Cardiac septum (tissue), 1 donor: ENCODE measurements around the gene LONP2. TPM values are rescaled to one million over a fixed set of nuclear protein-coding genes. Genes with fewer than 3 reads are reported as not detected.
"Not testable (repeated sequence)": the region's sequence is repeated elsewhere in the genome, so short reads cannot be mapped to it uniquely, and the experiment has no call there.

Experiments
- DNase-seq: peaks from one replicate; pipeline ENCODE4 v3.0.0-alpha.2; 2020; ENCODE audit warnings: low spot score
- intact Hi-C: fragments of 100-400 bp; cut with DNase I; formaldehyde crosslinking; loops from one replicate; pipeline ENCODE4 v1.14.0; 2022
- total RNA-seq: library from RNA; stranded (reverse); fragmentation: NEBNext Ultra II Directional; extraction: Animal tissue kit (Norgen Biotek cat#: 25700); gene quantifications from one replicate; pipeline ENCODE4 v1.2.1, GENCODE V29; 2021
- donor health status: DM: no; HTN: no; CAD: no.

The LONP2 gene
- total RNA-seq, 1 donor from 2014 or later: 68.1 TPM

GRCh38 chr16:48323783-48324775 lies 80.0 kb downstream of the LONP2 start:
- DNase-seq: no peak
- intact Hi-C loops: no loop called here

- intact Hi-C loops: no loop called here
- no peak for DNase-seq
Measured at GRCh38 chr16:48326915-48327314, 82.8 kb downstream of the LONP2 start.

- DNase-seq: no peak
- intact Hi-C loops: no loop called here
Measured at GRCh38 chr16:48329138-48329537, 85.0 kb downstream of the LONP2 start.

- intact Hi-C loops: no loop called here
- DNase-seq: no peak
Measured at GRCh38 chr16:48330189-48330840, 86.2 kb downstream of the LONP2 start.

- DNase-seq: no peak
- intact Hi-C loops: no loop called here
Measured at GRCh38 chr16:48330841-48331192, 86.7 kb downstream of the LONP2 start.

- intact Hi-C loops: no loop called here
- DNase-seq: no peak
Measured at GRCh38 chr16:48332978-48333377, 88.9 kb downstream of the LONP2 start.

GRCh38 chr16:48334325-48334724 lies 90.2 kb downstream of the LONP2 start:
- DNase-seq: no peak
- intact Hi-C loops: no loop called here

- intact Hi-C loops: no loop called here
- DNase-seq: no peak
Measured at GRCh38 chr16:48335961-48336360, 91.9 kb downstream of the LONP2 start.

- no peak for DNase-seq
- intact Hi-C loops: no loop called here
Measured at GRCh38 chr16:48340054-48340453, 96.0 kb downstream of the LONP2 start.

- intact Hi-C loops: no loop called here
- DNase-seq: no peak
Measured at GRCh38 chr16:48342591-48342990, 98.5 kb downstream of the LONP2 start.

GRCh38 chr16:48347191-48347865 lies 103.2 kb downstream of the LONP2 start:
- no peak for DNase-seq
- intact Hi-C loops: no loop called here

- intact Hi-C loops: no loop called here
- DNase-seq: no peak
Measured at GRCh38 chr16:48347980-48348379, 103.9 kb downstream of the LONP2 start.

- no peak for DNase-seq
- intact Hi-C loops: no loop called here
Measured at GRCh38 chr16:48350736-48351135, 106.6 kb downstream of the LONP2 start.

GRCh38 chr16:48352648-48353390 lies 108.7 kb downstream of the LONP2 start:
- intact Hi-C loops: loop anchor here (1.0 to 2.0 kb wide), 2 partner anchors 189 to 270 kb away; no protein-coding TSS in a partner anchor

GRCh38 chr16:48353565-48354163 lies 109.6 kb downstream of the LONP2 start:
- no peak for DNase-seq
- intact Hi-C loops: loop anchor here (1.0 to 2.0 kb wide), 2 partner anchors 189 to 269 kb away; no protein-coding TSS in a partner anchor

More at GRCh38 chr16:48352648-48353390, 108.7 kb downstream of the LONP2 start:
- no peak for DNase-seq

GRCh38 chr16:48354385-48354784 lies 110.3 kb downstream of the LONP2 start:
- DNase-seq, intact Hi-C loops: not testable (repeated sequence)

GRCh38 chr16:48354877-48355855 lies 111.1 kb downstream of the LONP2 start:
- no peak for DNase-seq
- intact Hi-C loops: no loop called here
